ENCODE data around the gene NIPSNAP3A.

GRCh38 chr9:104795082-104795481 lies 47.6 kb downstream of the NIPSNAP3A start:
- no peak for TF ChIP-seq CTCF (IDR thresholded peaks at IDR 0.05)
- TF ChIP-seq POLR2AphosphoS5 (IDR thresholded peaks at IDR 0.05; ENCODE audit: low read depth, low read length), result no peak
- no peak for TF ChIP-seq SIN3A (IDR thresholded peaks at IDR 0.05; ENCODE audit: borderline replicate concordance, insufficient read depth, low read depth, low read length)
- TF ChIP-seq REST (IDR thresholded peaks at IDR 0.05; ENCODE audit: insufficient read depth in 1 of 2, low read depth in 2 of 2, low read length in 1 of 2), result no peak
- TF ChIP-seq TCF7L2 (IDR thresholded peaks at IDR 0.05; ENCODE audit: low read depth, low read length), result no peak

Measured in Panc1 (cell line).